IPS-18a (cell line): ENCODE results near the gene DAO.
"Not testable (repeated sequence)": the region's sequence is repeated elsewhere in the genome, so short reads cannot be mapped to it uniquely, and the experiment has no call there.

Source experiments
- H3K27ac ChIP-seq: one replicate; pipeline ENCODE4 v1.5.1; 2013; ENCODE audit warnings: low read length
- H3K27me3 ChIP-seq: one replicate; pipeline ENCODE4 v1.6.1; 2013; ENCODE audit warnings: mild to moderate bottlenecking, low read length; ENCODE audit not compliant: control insufficient read depth, insufficient read depth
- H3K36me3 ChIP-seq: one replicate; pipeline ENCODE4 v1.6.1; 2013; ENCODE audit warnings: low read depth, low read length; ENCODE audit not compliant: control insufficient read depth
- H3K4me1 ChIP-seq: one replicate; pipeline ENCODE4 v1.6.1; 2013; ENCODE audit warnings: low read depth, low read length; ENCODE audit not compliant: control insufficient read depth
- H3K4me3 ChIP-seq: one replicate; pipeline ENCODE4 v1.5.1; 2013; ENCODE audit warnings: low read length
- H3K9ac ChIP-seq: one replicate; pipeline ENCODE4 v1.6.1; 2013; ENCODE audit warnings: mild to moderate bottlenecking, low read length, moderate library complexity
- H3K9me3 ChIP-seq: one replicate; pipeline ENCODE4 v1.6.1; 2013; ENCODE audit warnings: low read depth, low read length; ENCODE audit not compliant: control insufficient read depth

Gene DAO

DNA sequence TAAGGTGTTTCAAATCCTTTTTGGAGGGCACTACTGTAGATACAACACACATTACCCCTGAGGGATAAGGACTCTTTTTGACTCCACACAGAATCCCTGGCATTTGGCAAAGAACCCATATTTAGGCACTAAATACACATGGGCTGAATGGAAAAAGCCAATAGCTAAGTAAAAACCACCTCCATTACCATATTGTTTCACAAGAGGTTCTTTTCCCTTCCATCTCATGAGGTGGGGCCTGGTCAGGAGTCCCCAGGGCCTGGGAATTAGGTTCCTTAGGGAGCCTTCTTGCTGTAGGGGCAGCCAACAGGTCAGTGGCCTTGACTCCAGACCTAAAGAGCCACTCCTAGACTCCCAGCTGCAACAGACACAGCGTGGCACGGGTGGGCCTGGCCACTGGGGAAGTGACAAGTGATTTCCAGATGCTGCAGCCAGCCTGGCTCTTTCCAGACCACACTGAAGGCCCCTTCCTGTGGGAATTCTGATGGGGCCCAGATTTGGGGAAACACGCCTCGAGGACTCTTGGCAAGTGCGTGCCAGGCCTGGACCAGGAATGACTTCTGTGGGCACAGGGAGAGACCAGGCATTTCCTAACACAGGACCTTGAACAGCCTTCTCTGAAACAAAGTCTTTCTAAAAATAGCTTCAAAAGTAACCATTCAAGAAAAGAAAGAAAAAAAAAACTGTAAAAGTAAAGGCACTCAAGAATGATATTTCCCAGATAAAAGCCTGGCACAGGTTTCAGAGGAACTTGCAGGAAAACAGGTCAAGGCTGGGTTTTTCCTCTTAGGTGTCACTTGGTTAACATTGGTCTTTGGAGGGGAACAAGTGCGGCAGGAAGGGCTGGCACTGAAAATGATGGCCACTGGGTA lies 40.6 kb upstream of the DAO start:
- no peak overlapping the region for H3K4me3 ChIP-seq
- H3K36me3 ChIP-seq = no peaks in the 10 kb centered on the region
- H3K27me3 ChIP-seq = no peaks in the 10 kb centered on the region
- peak overlapping the region; percentile 20 for H3K27ac ChIP-seq
- peaks cover 21% of the 10 kb centered on the region for H3K4me1 ChIP-seq
- H3K9ac ChIP-seq = peak overlapping the region; percentile 7
- no peaks in the 10 kb centered on the region for H3K9me3 ChIP-seq

DNA sequence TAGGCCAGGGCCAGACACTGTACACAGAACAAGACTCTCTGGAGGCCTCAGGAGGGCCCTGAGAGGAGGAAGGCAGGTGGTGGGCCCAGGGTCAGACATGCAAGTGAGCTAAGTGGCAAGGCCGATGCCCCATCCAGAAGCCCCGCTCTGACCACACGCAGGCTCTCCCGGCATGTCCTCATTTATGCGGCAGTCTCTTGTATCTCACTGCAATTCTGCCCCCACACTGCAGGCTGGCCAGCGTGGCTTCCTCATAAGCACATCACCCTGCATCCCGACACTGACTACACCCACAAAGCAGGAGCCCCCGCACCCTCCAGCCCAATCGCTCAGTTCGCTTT lies 40.0 kb upstream of the DAO start:
- H3K9me3 ChIP-seq = no peaks in the 10 kb centered on the region
- no peaks in the 10 kb centered on the region for H3K27me3 ChIP-seq
- no peak overlapping the region for H3K4me3 ChIP-seq
- H3K4me1 ChIP-seq = peaks cover 21% of the 10 kb centered on the region
- no peaks in the 10 kb centered on the region for H3K36me3 ChIP-seq
- H3K27ac ChIP-seq = peak overlapping the region; percentile 20
- no peak overlapping the region for H3K9ac ChIP-seq

DNA sequence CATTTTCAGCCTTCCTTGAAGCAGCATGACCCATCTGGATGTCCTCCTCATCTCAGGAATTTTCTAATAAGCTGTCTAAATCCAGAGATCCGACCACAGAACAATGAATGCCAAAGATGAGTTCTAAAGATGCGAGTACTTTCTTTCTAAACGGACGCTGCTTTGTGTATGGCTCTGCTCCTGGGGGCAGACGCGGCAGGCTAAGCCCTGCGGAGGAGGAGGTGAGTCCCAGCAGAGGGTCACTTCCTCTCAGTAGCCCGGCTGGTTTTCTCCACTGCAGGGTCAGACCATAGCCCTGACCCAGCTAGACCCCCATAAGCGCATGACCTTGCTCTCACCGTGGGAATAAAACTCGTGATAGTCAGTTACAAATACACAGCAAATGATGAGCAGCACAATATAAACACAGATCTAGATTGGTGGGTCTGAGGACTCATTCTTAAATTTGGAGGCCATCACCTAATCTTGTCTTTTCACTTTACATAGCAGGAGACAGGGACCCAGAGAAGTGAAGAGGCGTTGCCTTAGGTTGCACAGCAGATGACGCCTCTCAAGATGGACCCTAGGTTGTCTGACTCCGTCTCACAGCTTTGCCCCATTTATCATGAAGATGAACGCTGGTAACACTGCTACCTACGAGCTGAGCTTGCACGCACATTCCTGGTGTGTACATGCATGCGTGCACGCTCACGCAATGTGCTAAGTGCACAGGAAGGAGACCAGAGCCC lies 39.1 kb upstream of the DAO start:
- Histone ChIP-seq H3K27me3 (no peaks in the 10 kb centered on the region), H3K36me3 (no peaks in the 10 kb centered on the region), H3K9ac (no peak overlapping the region), H3K4me3 (no peak overlapping the region), H3K9me3 (no peaks in the 10 kb centered on the region), H3K4me1 (peaks cover 21% of the 10 kb centered on the region), H3K27ac (no peak overlapping the region)

DNA sequence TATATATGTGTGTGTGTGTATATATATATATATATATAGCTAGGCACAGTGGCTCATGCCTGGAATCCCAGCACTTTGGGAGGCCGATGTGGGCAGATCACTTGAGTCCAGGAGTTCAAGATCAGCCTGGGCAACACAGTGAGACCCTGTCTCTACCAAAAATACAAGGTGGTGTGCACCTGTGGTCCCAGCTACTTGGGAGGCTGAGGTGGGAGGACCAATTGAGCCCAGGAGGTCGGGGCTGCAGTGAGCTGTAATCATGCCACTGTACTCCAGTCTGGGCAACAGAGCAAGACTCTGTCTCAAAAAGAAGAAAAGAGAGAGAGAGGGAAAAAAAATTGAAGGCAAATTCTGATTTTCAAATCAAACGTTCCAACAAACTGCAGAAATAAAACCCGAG lies 38.1 kb upstream of the DAO start:
- peaks cover 21% of the 10 kb centered on the region for H3K4me1 ChIP-seq
- H3K4me3 ChIP-seq, H3K9me3 ChIP-seq, H3K36me3 ChIP-seq, H3K27ac ChIP-seq, H3K9ac ChIP-seq, H3K27me3 ChIP-seq: not testable (repeated sequence)

DNA sequence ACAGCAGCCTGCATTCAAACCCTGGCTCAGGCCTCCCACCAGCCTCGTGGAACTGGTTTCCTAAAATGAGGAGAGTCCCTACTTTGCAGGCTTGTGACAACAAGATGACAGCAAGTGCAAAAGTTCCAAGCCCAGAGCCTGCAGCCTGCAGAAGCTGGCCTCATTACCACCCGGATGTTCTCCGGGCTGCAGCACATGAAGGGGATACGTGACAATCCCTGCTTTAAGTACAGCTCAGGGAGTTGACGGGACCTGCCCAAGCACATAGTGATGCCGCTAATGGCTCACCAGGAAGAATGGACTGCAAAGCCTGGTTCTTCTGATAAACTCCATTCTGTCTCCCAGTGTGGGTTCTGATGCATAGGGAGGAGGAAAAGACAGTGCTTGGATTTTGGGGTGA lies 37.5 kb upstream of the DAO start:
- no peak overlapping the region for H3K27ac ChIP-seq
- H3K9ac ChIP-seq = no peak overlapping the region
- no peaks in the 10 kb centered on the region for H3K9me3 ChIP-seq
- H3K27me3 ChIP-seq = no peaks in the 10 kb centered on the region
- H3K36me3 ChIP-seq = peaks cover 2% of the 10 kb centered on the region
- H3K4me1 ChIP-seq = peaks cover 21% of the 10 kb centered on the region
- H3K4me3 ChIP-seq = no peak overlapping the region

DNA sequence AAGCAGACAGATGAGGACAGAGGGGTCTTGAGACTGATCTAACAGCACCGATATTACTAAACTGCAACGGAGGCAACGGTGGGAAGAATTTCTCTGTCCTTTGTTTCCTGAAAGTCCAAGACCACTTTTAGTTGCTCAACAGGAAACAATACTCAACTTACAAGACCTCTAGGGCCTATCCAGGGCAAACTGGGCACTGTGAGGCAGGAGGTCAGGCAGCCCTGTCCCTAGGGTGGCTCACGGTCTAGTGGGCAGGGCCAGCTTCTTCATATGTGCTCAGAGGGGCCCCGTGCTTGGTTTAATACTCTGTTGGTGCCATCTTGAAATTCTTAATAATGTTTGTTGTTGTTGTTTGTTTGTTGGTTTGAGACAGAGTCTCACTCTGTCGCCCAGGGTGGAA lies 36.7 kb upstream of the DAO start:
- Histone ChIP-seq H3K27me3 (no peaks in the 10 kb centered on the region), H3K27ac (no peak overlapping the region), H3K4me3 (no peak overlapping the region), H3K9me3 (no peaks in the 10 kb centered on the region), H3K36me3 (peaks cover 2% of the 10 kb centered on the region), H3K4me1 (peaks cover 19% of the 10 kb centered on the region), H3K9ac (no peak overlapping the region)

DNA sequence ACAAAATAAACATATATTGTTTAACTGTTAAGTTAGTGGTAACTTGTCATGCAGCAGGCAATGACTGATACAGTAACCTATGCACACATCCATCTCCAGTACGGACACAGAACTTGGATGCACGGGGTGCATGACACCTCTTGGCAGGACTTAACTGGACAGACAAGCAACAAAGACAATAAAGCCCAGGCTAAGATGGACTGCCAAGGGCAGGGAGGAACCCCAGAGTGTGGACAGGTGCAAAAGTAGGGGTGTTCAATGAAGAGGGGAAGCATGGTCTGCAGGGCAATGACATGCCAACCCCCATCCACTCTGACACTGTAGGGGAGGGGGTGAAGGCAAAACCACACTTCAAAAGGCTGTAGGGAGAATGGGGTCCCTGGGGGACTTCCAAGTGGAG lies 34.2 kb upstream of the DAO start:
- no peak overlapping the region for H3K4me3 ChIP-seq
- no peaks in the 10 kb centered on the region for H3K27me3 ChIP-seq
- H3K4me1 ChIP-seq = peaks cover 5% of the 10 kb centered on the region
- no peaks in the 10 kb centered on the region for H3K9me3 ChIP-seq
- peaks cover 2% of the 10 kb centered on the region for H3K36me3 ChIP-seq
- no peak overlapping the region for H3K9ac ChIP-seq
- H3K27ac ChIP-seq = no peak overlapping the region

DNA sequence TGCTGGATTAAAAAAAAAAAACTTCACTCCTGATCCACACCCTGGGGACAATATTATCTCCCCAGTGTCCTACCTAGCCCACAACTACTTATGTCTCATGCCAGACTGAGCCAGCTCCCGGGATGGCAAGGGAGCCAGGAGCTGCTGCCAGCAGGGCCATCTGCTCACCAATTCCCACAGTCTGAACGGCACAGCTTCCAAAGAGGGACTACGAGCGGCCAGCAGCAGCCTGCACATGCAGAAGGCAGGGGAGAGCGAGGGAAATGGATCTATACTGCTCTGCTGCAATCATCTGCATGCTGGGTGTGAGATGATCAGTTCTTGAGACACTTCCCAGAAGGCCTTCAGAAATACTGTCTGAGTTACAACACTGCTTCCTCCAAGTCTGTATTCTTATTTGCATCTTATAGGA lies 33.6 kb upstream of the DAO start:
- no peaks in the 10 kb centered on the region for H3K4me1 ChIP-seq
- no peaks in the 10 kb centered on the region for H3K27me3 ChIP-seq
- H3K9ac ChIP-seq = no peak overlapping the region
- H3K9me3 ChIP-seq = no peaks in the 10 kb centered on the region
- H3K36me3 ChIP-seq = peaks cover 2% of the 10 kb centered on the region
- no peak overlapping the region for H3K27ac ChIP-seq
- no peak overlapping the region for H3K4me3 ChIP-seq

DNA sequence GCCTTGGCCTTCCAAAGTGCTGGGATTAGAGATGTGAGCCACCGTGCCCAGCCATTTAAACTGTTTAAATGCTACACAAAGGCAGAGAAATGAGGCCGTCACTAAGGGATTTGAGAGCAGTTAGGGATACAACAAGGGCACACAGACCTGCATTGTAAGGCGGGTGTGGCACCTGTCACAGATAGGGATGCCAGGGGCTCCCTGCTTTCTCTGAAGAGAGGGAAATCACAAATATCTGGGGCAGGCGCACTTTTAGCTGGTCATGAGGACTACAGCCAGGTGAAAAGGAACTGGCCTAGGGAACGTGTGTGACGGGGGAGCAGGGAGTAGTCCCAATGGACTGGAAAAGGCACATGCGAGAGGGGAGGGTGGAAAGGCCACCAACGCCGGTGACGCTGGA lies 32.2 kb upstream of the DAO start:
- no peaks in the 10 kb centered on the region for H3K9me3 ChIP-seq
- peaks cover 2% of the 10 kb centered on the region for H3K36me3 ChIP-seq
- no peaks in the 10 kb centered on the region for H3K27me3 ChIP-seq
- no peak overlapping the region for H3K4me3 ChIP-seq
- no peak overlapping the region for H3K9ac ChIP-seq
- no peak overlapping the region for H3K27ac ChIP-seq
- H3K4me1 ChIP-seq = no peaks in the 10 kb centered on the region

DNA sequence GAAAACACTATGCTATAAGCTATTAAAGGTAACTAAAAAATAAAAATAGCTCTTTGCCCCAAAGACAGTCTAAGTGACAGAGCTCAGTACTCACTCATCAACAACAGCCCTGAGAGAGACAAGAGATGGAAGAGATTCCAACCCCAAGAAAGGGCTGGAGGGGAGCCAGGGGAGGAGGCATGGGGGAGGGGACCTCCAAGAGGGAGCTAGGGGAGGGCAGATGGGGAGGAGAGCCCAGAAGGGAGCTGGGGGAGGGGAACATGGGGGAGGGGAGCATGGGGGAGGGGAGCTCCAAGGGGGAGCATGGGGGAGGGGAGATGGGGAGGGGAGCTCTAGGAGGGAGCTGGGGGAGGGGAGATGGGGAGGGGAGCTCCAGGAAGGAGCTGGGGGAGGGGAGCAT lies 30.2 kb upstream of the DAO start:
- no peak overlapping the region for H3K27ac ChIP-seq
- peaks cover 2% of the 10 kb centered on the region for H3K36me3 ChIP-seq

DNA sequence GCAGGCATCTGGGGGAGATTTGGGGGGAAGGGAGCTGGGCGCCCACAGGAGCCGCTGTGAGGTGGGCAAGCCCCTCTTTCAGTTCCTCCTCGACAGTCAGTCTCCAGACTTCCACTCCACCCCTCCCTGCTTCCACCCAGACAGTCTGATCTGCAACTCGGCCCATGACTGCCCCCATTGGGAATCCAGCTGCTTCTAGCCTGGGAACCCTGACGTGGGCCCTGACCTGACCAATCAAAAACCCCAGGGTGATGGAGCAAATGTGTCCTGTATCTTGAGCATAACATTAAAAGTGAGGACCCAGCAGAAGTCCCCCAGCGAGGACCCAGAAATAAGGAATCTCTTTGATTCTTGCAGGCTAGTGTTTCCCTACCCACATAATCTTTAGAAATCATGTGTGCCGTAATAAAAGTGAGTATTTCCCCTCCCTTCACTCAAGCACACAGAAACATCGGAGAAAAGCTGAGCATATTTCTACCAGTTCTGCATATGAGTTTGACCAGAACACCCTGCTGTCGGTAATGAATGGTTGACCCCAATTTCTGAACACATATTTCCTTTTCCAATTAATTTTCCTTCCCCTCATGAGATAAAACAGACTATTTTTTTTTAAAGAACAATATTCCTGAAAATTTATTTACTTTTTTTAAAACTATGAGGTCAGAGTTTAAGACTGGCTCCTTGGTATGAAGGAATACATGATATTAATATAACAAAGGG lies 28.9 kb upstream of the DAO start:
- no peak overlapping the region for H3K9ac ChIP-seq
- peaks cover 2% of the 10 kb centered on the region for H3K36me3 ChIP-seq
- no peaks in the 10 kb centered on the region for H3K4me1 ChIP-seq
- no peaks in the 10 kb centered on the region for H3K9me3 ChIP-seq
- no peaks in the 10 kb centered on the region for H3K27me3 ChIP-seq
- no peak overlapping the region for H3K27ac ChIP-seq
- H3K4me3 ChIP-seq = no peak overlapping the region

More for the DNA sequence above, 30.2 kb upstream of the DAO start:
- Histone ChIP-seq H3K4me1 (no peaks in the 10 kb centered on the region), H3K9me3 (no peaks in the 10 kb centered on the region), H3K27me3 (no peaks in the 10 kb centered on the region), H3K9ac (no peak overlapping the region), H3K4me3 (no peak overlapping the region)
